WTC11 (cell line): Measurements from ENCODE around the gene PSMD5. TPM values are rescaled to one million over a fixed set of nuclear protein-coding genes. Genes with fewer than 3 reads are reported as not detected.

Experiments used
- ATAC-seq: fragments of 200-7000 bp; cut with Tn5 transposase; 2 replicates; pipeline ENCODE4 v1.10.0; 2021; ENCODE audit warnings: mild to moderate bottlenecking, moderate library complexity
- CTCF ChIA-PET: fragments of 300-600 bp; sonication (Branson Sonifier 250); formaldehyde crosslinking; loops from one replicate; lab custom pipeline; 2021; ENCODE audit warnings: antibody characterized with exemption; lab: Charles Lee
- POLR2A ChIA-PET: fragments of 350-600 bp; sonication (Branson Sonifier 250); formaldehyde crosslinking; loops from one replicate; lab custom pipeline; 2021; ENCODE audit warnings: antibody characterized with exemption; lab: Charles Lee
- DNase-seq: peaks from one replicate; pipeline ENCODE4 v3.0.0; 2021; ENCODE audit warnings: low spot score
- H3K27ac Mint-ChIP-seq: 2 replicates; pipeline ENCODE4 v1.8.0; 2021; ENCODE audit warnings: mixed read lengths
- H3K27me3 Mint-ChIP-seq: 2 replicates; pipeline ENCODE4 v1.8.0; 2021; ENCODE audit warnings: low read depth, mild to moderate bottlenecking, moderate library complexity, mixed read lengths
- H3K36me3 Mint-ChIP-seq: 2 replicates; pipeline ENCODE4 v1.8.0; 2021; ENCODE audit warnings: mixed read lengths
- H3K4me1 Mint-ChIP-seq: 2 replicates; pipeline ENCODE4 v1.8.0; 2022; ENCODE audit warnings: mixed read lengths
- H3K4me3 Mint-ChIP-seq: 2 replicates; pipeline ENCODE4 v1.8.0; 2021; ENCODE audit warnings: mild to moderate bottlenecking, moderate library complexity, mixed read lengths
- H3K9me3 Mint-ChIP-seq: 2 replicates; pipeline ENCODE4 v1.8.0; 2021; ENCODE audit warnings: mixed read lengths
- CREM ChIP-seq: sonication (generic); formaldehyde crosslinking; IDR thresholded peaks from 2 replicates; pipeline ENCODE4 v1.8.1; 2022; ENCODE audit warnings: mild to moderate bottlenecking, missing genetic modification reagents, moderate library complexity
- MYBL2 ChIP-seq: sonication (generic); formaldehyde crosslinking; IDR thresholded peaks from 2 replicates; pipeline ENCODE4 v1.8.1; 2023; ENCODE audit warnings: mild to moderate bottlenecking, moderate library complexity, missing genetic modification reagents
- NR3C1 ChIP-seq: sonication (generic); formaldehyde crosslinking; conservative IDR thresholded peaks from 2 replicates; pipeline ENCODE4 v1.8.1; 2023; ENCODE audit warnings: low read depth, mild to moderate bottlenecking, missing genetic modification reagents
- PREB ChIP-seq: sonication (generic); formaldehyde crosslinking; IDR thresholded peaks from 2 replicates; pipeline ENCODE4 v1.8.1; 2022; ENCODE audit warnings: mild to moderate bottlenecking, missing genetic modification reagents, moderate library complexity, borderline replicate concordance
- RORB ChIP-seq: fragments of 250-450 bp; sonication (Bioruptor Pico); IDR thresholded peaks from 2 replicates; pipeline ENCODE4 v1.9.0; 2021; ENCODE audit warnings: mild to moderate bottlenecking
- TCF7 ChIP-seq: sonication (generic); formaldehyde crosslinking; IDR thresholded peaks from 2 replicates; pipeline ENCODE4 v1.8.0; 2022; ENCODE audit warnings: mild to moderate bottlenecking, low read depth, missing genetic modification reagents, moderate library complexity
- ZNF219 ChIP-seq: sonication (generic); formaldehyde crosslinking; IDR thresholded peaks from 2 replicates; pipeline ENCODE4 v1.8.0; 2023; ENCODE audit warnings: missing genetic modification reagents, mild to moderate bottlenecking, borderline replicate concordance
- ZNF532 ChIP-seq: fragments of 250-450 bp; sonication (Bioruptor Pico); IDR thresholded peaks from 2 replicates; pipeline ENCODE4 v1.9.0; 2021; ENCODE audit warnings: mild to moderate bottlenecking, borderline replicate concordance
- total RNA-seq: library from RNA; stranded (reverse); gene quantifications from 3 replicates; pipeline ENCODE4 v1.2.3, GENCODE V29; 2021
- TF ChIP-seq, protein P1 (sequence below): sonication (generic); formaldehyde crosslinking; IDR thresholded peaks from 2 replicates; pipeline ENCODE4 v1.8.0; 2023; ENCODE audit warnings: missing genetic modification reagents, mild to moderate bottlenecking, borderline replicate concordance
- TF ChIP-seq, protein P2 (sequence below): sonication (generic); formaldehyde crosslinking; IDR thresholded peaks from 2 replicates; pipeline ENCODE4 v1.8.0; 2023; ENCODE audit warnings: missing genetic modification reagents
- TF ChIP-seq, protein P3 (sequence below): sonication (generic); formaldehyde crosslinking; IDR thresholded peaks from 2 replicates; pipeline ENCODE4 v1.8.0; 2023; ENCODE audit warnings: mild to moderate bottlenecking, missing genetic modification reagents
- TF ChIP-seq, protein P4 (sequence below): sonication (generic); formaldehyde crosslinking; IDR thresholded peaks from 2 replicates; pipeline ENCODE4 v1.8.0; 2022; ENCODE audit warnings: mild to moderate bottlenecking, missing genetic modification reagents
- TF ChIP-seq, protein P5 (sequence below): sonication (generic); formaldehyde crosslinking; IDR thresholded peaks from 2 replicates; pipeline ENCODE4 v1.8.1; 2023; ENCODE audit warnings: mild to moderate bottlenecking, missing genetic modification reagents, borderline replicate concordance

The PSMD5 gene
- total RNA-seq, 1 experiment from 2014 or later: 61.1 TPM

- no peak for TF ChIP-seq ZNF532
- TF ChIP-seq, all 79 proteins: peak for 0
Measured at GRCh38 chr9:120783602-120784047, 59.1 kb downstream of the PSMD5 start (continued).

GRCh38 chr9:120781236-120781635 is 61.5 kb downstream of the PSMD5 start:
- POLR2A ChIA-PET: no interaction called here
- Mint-ChIP-seq H3K4me3 (no peak overlapping the region), H3K27me3 (no peaks in the 10 kb centered on the region), H3K36me3 (peaks cover 39% of the 10 kb centered on the region), H3K4me1 (no peaks in the 10 kb centered on the region), H3K9me3 (no peaks in the 10 kb centered on the region), H3K27ac (no peak overlapping the region)
- CTCF ChIA-PET: no interaction called here
- no peak for DNase-seq
- TF ChIP-seq CREM (no peak), MYBL2 (no peak), TCF7 (CRISPR knock-in tag) (no peak), RORB (CRISPR knock-in tag) (no peak), ZNF219 (no peak)
- TF ChIP-seq, protein P1, sequence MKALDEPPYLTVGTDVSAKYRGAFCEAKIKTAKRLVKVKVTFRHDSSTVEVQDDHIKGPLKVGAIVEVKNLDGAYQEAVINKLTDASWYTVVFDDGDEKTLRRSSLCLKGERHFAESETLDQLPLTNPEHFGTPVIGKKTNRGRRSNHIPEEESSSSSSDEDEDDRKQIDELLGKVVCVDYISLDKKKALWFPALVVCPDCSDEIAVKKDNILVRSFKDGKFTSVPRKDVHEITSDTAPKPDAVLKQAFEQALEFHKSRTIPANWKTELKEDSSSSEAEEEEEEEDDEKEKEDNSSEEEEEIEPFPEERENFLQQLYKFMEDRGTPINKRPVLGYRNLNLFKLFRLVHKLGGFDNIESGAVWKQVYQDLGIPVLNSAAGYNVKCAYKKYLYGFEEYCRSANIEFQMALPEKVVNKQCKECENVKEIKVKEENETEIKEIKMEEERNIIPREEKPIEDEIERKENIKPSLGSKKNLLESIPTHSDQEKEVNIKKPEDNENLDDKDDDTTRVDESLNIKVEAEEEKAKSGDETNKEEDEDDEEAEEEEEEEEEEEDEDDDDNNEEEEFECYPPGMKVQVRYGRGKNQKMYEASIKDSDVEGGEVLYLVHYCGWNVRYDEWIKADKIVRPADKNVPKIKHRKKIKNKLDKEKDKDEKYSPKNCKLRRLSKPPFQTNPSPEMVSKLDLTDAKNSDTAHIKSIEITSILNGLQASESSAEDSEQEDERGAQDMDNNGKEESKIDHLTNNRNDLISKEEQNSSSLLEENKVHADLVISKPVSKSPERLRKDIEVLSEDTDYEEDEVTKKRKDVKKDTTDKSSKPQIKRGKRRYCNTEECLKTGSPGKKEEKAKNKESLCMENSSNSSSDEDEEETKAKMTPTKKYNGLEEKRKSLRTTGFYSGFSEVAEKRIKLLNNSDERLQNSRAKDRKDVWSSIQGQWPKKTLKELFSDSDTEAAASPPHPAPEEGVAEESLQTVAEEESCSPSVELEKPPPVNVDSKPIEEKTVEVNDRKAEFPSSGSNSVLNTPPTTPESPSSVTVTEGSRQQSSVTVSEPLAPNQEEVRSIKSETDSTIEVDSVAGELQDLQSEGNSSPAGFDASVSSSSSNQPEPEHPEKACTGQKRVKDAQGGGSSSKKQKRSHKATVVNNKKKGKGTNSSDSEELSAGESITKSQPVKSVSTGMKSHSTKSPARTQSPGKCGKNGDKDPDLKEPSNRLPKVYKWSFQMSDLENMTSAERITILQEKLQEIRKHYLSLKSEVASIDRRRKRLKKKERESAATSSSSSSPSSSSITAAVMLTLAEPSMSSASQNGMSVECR (CRISPR knock-in tag): no peak
- TF ChIP-seq, protein P2, sequence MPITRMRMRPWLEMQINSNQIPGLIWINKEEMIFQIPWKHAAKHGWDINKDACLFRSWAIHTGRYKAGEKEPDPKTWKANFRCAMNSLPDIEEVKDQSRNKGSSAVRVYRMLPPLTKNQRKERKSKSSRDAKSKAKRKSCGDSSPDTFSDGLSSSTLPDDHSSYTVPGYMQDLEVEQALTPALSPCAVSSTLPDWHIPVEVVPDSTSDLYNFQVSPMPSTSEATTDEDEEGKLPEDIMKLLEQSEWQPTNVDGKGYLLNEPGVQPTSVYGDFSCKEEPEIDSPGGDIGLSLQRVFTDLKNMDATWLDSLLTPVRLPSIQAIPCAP (CRISPR knock-in tag): no peak
- TF ChIP-seq, protein P3, sequence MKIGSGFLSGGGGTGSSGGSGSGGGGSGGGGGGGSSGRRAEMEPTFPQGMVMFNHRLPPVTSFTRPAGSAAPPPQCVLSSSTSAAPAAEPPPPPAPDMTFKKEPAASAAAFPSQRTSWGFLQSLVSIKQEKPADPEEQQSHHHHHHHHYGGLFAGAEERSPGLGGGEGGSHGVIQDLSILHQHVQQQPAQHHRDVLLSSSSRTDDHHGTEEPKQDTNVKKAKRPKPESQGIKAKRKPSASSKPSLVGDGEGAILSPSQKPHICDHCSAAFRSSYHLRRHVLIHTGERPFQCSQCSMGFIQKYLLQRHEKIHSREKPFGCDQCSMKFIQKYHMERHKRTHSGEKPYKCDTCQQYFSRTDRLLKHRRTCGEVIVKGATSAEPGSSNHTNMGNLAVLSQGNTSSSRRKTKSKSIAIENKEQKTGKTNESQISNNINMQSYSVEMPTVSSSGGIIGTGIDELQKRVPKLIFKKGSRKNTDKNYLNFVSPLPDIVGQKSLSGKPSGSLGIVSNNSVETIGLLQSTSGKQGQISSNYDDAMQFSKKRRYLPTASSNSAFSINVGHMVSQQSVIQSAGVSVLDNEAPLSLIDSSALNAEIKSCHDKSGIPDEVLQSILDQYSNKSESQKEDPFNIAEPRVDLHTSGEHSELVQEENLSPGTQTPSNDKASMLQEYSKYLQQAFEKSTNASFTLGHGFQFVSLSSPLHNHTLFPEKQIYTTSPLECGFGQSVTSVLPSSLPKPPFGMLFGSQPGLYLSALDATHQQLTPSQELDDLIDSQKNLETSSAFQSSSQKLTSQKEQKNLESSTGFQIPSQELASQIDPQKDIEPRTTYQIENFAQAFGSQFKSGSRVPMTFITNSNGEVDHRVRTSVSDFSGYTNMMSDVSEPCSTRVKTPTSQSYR (CRISPR knock-in tag): no peak
- no peak for ATAC-seq

GRCh38 chr9:120780367-120780766 is 62.4 kb downstream of the PSMD5 start:
- Mint-ChIP-seq H3K27ac (no peak overlapping the region), H3K9me3 (no peaks in the 10 kb centered on the region), H3K4me3 (no peak overlapping the region), H3K36me3 (peaks cover 40% of the 10 kb centered on the region), H3K4me1 (no peaks in the 10 kb centered on the region), H3K27me3 (no peaks in the 10 kb centered on the region)
- DNase-seq: no peak
- CTCF ChIA-PET: no interaction called here
- ATAC-seq: no peak
- POLR2A ChIA-PET: no interaction called here
- TF ChIP-seq, protein P4, sequence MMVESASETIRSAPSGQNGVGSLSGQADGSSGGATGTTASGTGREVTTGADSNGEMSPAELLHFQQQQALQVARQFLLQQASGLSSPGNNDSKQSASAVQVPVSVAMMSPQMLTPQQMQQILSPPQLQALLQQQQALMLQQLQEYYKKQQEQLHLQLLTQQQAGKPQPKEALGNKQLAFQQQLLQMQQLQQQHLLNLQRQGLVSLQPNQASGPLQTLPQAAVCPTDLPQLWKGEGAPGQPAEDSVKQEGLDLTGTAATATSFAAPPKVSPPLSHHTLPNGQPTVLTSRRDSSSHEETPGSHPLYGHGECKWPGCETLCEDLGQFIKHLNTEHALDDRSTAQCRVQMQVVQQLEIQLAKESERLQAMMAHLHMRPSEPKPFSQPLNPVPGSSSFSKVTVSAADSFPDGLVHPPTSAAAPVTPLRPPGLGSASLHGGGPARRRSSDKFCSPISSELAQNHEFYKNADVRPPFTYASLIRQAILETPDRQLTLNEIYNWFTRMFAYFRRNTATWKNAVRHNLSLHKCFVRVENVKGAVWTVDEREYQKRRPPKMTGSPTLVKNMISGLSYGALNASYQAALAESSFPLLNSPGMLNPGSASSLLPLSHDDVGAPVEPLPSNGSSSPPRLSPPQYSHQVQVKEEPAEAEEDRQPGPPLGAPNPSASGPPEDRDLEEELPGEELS (CRISPR knock-in tag): no peak
- TF ChIP-seq PREB (CRISPR knock-in tag) (no peak), NR3C1 (CRISPR knock-in tag) (no peak)
- TF ChIP-seq, protein P5, sequence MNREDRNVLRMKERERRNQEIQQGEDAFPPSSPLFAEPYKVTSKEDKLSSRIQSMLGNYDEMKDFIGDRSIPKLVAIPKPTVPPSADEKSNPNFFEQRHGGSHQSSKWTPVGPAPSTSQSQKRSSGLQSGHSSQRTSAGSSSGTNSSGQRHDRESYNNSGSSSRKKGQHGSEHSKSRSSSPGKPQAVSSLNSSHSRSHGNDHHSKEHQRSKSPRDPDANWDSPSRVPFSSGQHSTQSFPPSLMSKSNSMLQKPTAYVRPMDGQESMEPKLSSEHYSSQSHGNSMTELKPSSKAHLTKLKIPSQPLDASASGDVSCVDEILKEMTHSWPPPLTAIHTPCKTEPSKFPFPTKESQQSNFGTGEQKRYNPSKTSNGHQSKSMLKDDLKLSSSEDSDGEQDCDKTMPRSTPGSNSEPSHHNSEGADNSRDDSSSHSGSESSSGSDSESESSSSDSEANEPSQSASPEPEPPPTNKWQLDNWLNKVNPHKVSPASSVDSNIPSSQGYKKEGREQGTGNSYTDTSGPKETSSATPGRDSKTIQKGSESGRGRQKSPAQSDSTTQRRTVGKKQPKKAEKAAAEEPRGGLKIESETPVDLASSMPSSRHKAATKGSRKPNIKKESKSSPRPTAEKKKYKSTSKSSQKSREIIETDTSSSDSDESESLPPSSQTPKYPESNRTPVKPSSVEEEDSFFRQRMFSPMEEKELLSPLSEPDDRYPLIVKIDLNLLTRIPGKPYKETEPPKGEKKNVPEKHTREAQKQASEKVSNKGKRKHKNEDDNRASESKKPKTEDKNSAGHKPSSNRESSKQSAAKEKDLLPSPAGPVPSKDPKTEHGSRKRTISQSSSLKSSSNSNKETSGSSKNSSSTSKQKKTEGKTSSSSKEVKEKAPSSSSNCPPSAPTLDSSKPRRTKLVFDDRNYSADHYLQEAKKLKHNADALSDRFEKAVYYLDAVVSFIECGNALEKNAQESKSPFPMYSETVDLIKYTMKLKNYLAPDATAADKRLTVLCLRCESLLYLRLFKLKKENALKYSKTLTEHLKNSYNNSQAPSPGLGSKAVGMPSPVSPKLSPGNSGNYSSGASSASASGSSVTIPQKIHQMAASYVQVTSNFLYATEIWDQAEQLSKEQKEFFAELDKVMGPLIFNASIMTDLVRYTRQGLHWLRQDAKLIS (CRISPR knock-in tag): no peak
